Neural cell (in vitro differentiated cells): Measurements from ENCODE around the gene IFT172. TPM values are rescaled to one million over a fixed set of nuclear protein-coding genes. Genes with fewer than 3 reads are reported as not detected.
A peak's percentile ranks its signal among the peaks of the same experiment; 100 is the strongest.
"Not testable (repeated sequence)": the region's sequence is repeated elsewhere in the genome, so short reads cannot be mapped to it uniquely, and the experiment has no call there.

Experiments used
- H2AFZ ChIP-seq: fragments of 200-600, 300-800 bp; sonication (generic), shearing (Covaris generic); 2 replicates; pipeline ENCODE4 v1.6.0; 2014; ENCODE audit warnings: low read depth, mild to moderate bottlenecking, antibody characterized with exemption, low read length, moderate library complexity
- H3F3A ChIP-seq: fragments of 200-600 bp; shearing (Covaris generic); 2 replicates; pipeline ENCODE4 v1.6.1; 2016; ENCODE audit warnings: mild to moderate bottlenecking, moderate library complexity, mixed read lengths, antibody characterized with exemption, low read length; ENCODE audit not compliant: insufficient read depth, poor library complexity, severe bottlenecking
- H3K27ac ChIP-seq: fragments of 200-600, 300-800 bp; sonication (generic), shearing (Covaris generic); 2 replicates; pipeline ENCODE4 v1.5.1; 2014; ENCODE audit warnings: mild to moderate bottlenecking, low read length, moderate library complexity
- H3K27me3 ChIP-seq: fragments of 300-800, 200-600 bp; sonication (generic), shearing (Covaris generic); 2 replicates; pipeline ENCODE4 v1.6.0; 2014; ENCODE audit warnings: mild to moderate bottlenecking, low read depth, low read length, moderate library complexity; ENCODE audit not compliant: insufficient read depth
- H3K36me3 ChIP-seq: fragments of 300-800, 200-600 bp; sonication (generic), shearing (Covaris generic); 2 replicates; pipeline ENCODE4 v1.5.1; 2014; ENCODE audit warnings: mild to moderate bottlenecking, antibody characterized with exemption, low read length, moderate library complexity; ENCODE audit not compliant: insufficient read depth
- H3K4me2 ChIP-seq: fragments of 300-800, 200-600 bp; sonication (generic), shearing (Covaris generic); 2 replicates; pipeline ENCODE4 v1.6.0; 2014; ENCODE audit warnings: mild to moderate bottlenecking, low read length
- H3K4me3 ChIP-seq: fragments of 300-800, 200-600 bp; sonication (generic), shearing (Covaris generic); 2 replicates; pipeline ENCODE4 v1.5.1; 2014; ENCODE audit warnings: mild to moderate bottlenecking, low read length, moderate library complexity
- H3K79me2 ChIP-seq: fragments of 200-600 bp; shearing (Covaris generic); replicated peaks from 2 replicates; pipeline ENCODE4 v1.6.0; 2014; ENCODE audit warnings: mild to moderate bottlenecking, low read length, moderate library complexity; ENCODE audit not compliant: insufficient read depth
- H3K9ac ChIP-seq: fragments of 300-800, 200-600 bp; sonication (generic), shearing (Covaris generic); 2 replicates; pipeline ENCODE4 v1.6.1; 2016; ENCODE audit warnings: mild to moderate bottlenecking, low read length, mixed read lengths
- H3K9me2 ChIP-seq: fragments of 200-600 bp; shearing (Covaris generic); 2 replicates; pipeline ENCODE4 v1.6.1; 2016; ENCODE audit warnings: mild to moderate bottlenecking, low read length, mixed read lengths; ENCODE audit not compliant: insufficient read depth
- H3K9me3 ChIP-seq: fragments of 200-600, 300-800 bp; sonication (generic), shearing (Covaris generic); 2 replicates; pipeline ENCODE4 v1.6.1; 2016; ENCODE audit warnings: mild to moderate bottlenecking, mixed run types, low read length, moderate library complexity, mixed read lengths
- H4K20me1 ChIP-seq: fragments of 200-600 bp; shearing (Covaris generic); 2 replicates; pipeline ENCODE4 v1.6.1; 2016; ENCODE audit warnings: mild to moderate bottlenecking, mixed run types; ENCODE audit not compliant: insufficient read depth
- EP300 ChIP-seq: fragments of 450-650 bp; conservative IDR thresholded peaks from 2 replicates; pipeline ENCODE4 v1.6.1; 2014; ENCODE audit warnings: antibody characterized with exemption, mild to moderate bottlenecking, moderate library complexity; ENCODE audit not compliant: poor library complexity, severe bottlenecking
- MXI1 ChIP-seq: fragments of 450-650 bp; conservative IDR thresholded peaks from 2 replicates; pipeline ENCODE4 v1.6.1; 2014; ENCODE audit warnings: antibody characterized with exemption, mild to moderate bottlenecking; ENCODE audit not compliant: poor library complexity, severe bottlenecking
- POLR2AphosphoS5 ChIP-seq: IDR thresholded peaks from 2 replicates; pipeline ENCODE4 v1.6.1; 2012
- SMC3 ChIP-seq: fragments of 450-650 bp; conservative IDR thresholded peaks from 2 replicates; pipeline ENCODE4 v1.6.1; 2014; ENCODE audit warnings: antibody characterized with exemption, mild to moderate bottlenecking, moderate library complexity; ENCODE audit not compliant: poor library complexity
- TAF1 ChIP-seq: IDR thresholded peaks from 2 replicates; pipeline ENCODE4 v1.6.1; 2012; ENCODE audit warnings: low read depth
- polyA minus RNA-seq: library from RNA; depleted of rRNA, polyadenylated mRNA; stranded (reverse); fragments of >200 nt; gene quantifications from 2 replicates; pipeline ENCODE4 v1.2.3, GENCODE V29; 2014
- polyA plus RNA-seq: library from polyadenylated mRNA; depleted of rRNA; stranded (reverse); fragments of >200 nt; gene quantifications from 2 replicates; pipeline ENCODE4 v1.2.3, GENCODE V29; 2014
- TF ChIP-seq, protein P1 (sequence below): IDR thresholded peaks from 2 replicates; pipeline ENCODE4 v1.6.1; 2012; ENCODE audit warnings: borderline replicate concordance
- TF ChIP-seq, protein P2 (sequence below): fragments of 450-650 bp; IDR thresholded peaks from 2 replicates; pipeline ENCODE4 v1.5.1; 2014; ENCODE audit warnings: antibody characterized with exemption, mild to moderate bottlenecking, moderate library complexity; ENCODE audit not compliant: poor library complexity, severe bottlenecking

Gene IFT172, protein sequence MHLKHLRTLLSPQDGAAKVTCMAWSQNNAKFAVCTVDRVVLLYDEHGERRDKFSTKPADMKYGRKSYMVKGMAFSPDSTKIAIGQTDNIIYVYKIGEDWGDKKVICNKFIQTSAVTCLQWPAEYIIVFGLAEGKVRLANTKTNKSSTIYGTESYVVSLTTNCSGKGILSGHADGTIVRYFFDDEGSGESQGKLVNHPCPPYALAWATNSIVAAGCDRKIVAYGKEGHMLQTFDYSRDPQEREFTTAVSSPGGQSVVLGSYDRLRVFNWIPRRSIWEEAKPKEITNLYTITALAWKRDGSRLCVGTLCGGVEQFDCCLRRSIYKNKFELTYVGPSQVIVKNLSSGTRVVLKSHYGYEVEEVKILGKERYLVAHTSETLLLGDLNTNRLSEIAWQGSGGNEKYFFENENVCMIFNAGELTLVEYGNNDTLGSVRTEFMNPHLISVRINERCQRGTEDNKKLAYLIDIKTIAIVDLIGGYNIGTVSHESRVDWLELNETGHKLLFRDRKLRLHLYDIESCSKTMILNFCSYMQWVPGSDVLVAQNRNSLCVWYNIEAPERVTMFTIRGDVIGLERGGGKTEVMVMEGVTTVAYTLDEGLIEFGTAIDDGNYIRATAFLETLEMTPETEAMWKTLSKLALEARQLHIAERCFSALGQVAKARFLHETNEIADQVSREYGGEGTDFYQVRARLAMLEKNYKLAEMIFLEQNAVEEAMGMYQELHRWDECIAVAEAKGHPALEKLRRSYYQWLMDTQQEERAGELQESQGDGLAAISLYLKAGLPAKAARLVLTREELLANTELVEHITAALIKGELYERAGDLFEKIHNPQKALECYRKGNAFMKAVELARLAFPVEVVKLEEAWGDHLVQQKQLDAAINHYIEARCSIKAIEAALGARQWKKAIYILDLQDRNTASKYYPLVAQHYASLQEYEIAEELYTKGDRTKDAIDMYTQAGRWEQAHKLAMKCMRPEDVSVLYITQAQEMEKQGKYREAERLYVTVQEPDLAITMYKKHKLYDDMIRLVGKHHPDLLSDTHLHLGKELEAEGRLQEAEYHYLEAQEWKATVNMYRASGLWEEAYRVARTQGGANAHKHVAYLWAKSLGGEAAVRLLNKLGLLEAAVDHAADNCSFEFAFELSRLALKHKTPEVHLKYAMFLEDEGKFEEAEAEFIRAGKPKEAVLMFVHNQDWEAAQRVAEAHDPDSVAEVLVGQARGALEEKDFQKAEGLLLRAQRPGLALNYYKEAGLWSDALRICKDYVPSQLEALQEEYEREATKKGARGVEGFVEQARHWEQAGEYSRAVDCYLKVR (N-terminal part only)
- polyA plus RNA-seq (18.2 and 26.9 TPM in 2 replicates), polyA minus RNA-seq (23.2 and 27.8 TPM in 2 replicates)

DNA sequence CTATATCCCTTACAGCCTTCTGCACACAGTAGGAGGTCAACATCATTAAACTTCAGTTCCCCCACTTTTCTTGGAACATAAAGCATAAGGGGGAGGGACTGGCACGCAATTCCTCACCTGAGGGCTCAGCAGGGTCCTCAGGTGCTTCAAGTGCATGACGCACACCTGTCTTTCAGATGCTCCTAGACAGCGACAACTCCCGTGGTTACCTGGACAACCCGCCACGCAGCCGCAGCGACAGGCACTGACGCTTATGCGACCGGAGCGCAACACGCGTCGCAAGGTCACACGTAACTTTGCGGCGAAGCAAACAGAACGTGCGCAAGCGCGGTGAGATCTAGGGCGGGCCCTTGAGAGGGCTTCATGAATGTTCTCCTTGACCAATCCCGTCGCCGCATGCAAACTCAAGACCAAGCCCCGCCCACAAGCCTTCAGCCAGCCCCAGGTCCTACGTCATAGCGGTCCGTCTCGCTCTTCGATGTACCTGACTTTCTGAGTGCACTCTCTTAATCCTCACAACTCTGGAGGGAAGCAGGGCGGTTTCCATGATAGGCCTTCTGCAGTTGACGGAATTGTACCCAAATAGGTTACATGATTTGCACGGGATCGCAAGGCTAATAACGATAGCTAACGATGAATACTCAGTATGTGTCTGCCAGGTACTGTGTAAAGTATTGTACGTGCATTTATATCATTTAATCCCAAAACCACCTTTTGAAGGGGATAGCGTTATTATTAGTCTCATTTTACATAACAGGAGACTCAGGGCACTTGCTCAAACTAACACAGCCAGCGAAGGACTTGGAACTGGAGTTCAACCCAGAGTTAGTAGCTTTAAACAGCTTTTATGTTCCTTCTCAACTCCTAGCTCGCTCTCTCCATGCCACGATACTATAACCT, at the start of gene IFT172:
TSS of gene IFT172 (minus strand) at position 246 of the 900 bp plus-strand sequence. CDS start at position 156, 90 bp downstream.
- peak within 1 kb of the TSS; percentile 73 for H3K4me3 ChIP-seq
- no peaks in the 10 kb centered on the region for H3K36me3 ChIP-seq
- H3K4me2 ChIP-seq = peak within 1 kb of the TSS; percentile 72
- H3K9ac ChIP-seq = peak within 1 kb of the TSS; percentile 67
- peak within 1 kb of the TSS; percentile 82 for H3K27ac ChIP-seq
- H3K9me3 ChIP-seq = no peaks in the 10 kb centered on the region
- H2AFZ ChIP-seq = peak within 1 kb of the TSS; percentile 52
- TF ChIP-seq, protein P1, sequence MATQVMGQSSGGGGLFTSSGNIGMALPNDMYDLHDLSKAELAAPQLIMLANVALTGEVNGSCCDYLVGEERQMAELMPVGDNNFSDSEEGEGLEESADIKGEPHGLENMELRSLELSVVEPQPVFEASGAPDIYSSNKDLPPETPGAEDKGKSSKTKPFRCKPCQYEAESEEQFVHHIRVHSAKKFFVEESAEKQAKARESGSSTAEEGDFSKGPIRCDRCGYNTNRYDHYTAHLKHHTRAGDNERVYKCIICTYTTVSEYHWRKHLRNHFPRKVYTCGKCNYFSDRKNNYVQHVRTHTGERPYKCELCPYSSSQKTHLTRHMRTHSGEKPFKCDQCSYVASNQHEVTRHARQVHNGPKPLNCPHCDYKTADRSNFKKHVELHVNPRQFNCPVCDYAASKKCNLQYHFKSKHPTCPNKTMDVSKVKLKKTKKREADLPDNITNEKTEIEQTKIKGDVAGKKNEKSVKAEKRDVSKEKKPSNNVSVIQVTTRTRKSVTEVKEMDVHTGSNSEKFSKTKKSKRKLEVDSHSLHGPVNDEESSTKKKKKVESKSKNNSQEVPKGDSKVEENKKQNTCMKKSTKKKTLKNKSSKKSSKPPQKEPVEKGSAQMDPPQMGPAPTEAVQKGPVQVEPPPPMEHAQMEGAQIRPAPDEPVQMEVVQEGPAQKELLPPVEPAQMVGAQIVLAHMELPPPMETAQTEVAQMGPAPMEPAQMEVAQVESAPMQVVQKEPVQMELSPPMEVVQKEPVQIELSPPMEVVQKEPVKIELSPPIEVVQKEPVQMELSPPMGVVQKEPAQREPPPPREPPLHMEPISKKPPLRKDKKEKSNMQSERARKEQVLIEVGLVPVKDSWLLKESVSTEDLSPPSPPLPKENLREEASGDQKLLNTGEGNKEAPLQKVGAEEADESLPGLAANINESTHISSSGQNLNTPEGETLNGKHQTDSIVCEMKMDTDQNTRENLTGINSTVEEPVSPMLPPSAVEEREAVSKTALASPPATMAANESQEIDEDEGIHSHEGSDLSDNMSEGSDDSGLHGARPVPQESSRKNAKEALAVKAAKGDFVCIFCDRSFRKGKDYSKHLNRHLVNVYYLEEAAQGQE = peak; percentile 55
- TF ChIP-seq MXI1 (peak; percentile 97), EP300 (peak; percentile 93), TAF1 (no peak), POLR2AphosphoS5 (peak; percentile 76), SMC3 (peak; percentile 40)
- TF ChIP-seq, protein P2, sequence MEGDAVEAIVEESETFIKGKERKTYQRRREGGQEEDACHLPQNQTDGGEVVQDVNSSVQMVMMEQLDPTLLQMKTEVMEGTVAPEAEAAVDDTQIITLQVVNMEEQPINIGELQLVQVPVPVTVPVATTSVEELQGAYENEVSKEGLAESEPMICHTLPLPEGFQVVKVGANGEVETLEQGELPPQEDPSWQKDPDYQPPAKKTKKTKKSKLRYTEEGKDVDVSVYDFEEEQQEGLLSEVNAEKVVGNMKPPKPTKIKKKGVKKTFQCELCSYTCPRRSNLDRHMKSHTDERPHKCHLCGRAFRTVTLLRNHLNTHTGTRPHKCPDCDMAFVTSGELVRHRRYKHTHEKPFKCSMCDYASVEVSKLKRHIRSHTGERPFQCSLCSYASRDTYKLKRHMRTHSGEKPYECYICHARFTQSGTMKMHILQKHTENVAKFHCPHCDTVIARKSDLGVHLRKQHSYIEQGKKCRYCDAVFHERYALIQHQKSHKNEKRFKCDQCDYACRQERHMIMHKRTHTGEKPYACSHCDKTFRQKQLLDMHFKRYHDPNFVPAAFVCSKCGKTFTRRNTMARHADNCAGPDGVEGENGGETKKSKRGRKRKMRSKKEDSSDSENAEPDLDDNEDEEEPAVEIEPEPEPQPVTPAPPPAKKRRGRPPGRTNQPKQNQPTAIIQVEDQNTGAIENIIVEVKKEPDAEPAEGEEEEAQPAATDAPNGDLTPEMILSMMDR = no peak
- no peaks in the 10 kb centered on the region for H3K27me3 ChIP-seq
- no peaks in the 10 kb centered on the region for H4K20me1 ChIP-seq
- H3F3A ChIP-seq = no peaks in the 10 kb centered on the region
- no peaks in the 10 kb centered on the region for H3K9me2 ChIP-seq
- H3K79me2 ChIP-seq = no peaks in the 10 kb centered on the region

DNA sequence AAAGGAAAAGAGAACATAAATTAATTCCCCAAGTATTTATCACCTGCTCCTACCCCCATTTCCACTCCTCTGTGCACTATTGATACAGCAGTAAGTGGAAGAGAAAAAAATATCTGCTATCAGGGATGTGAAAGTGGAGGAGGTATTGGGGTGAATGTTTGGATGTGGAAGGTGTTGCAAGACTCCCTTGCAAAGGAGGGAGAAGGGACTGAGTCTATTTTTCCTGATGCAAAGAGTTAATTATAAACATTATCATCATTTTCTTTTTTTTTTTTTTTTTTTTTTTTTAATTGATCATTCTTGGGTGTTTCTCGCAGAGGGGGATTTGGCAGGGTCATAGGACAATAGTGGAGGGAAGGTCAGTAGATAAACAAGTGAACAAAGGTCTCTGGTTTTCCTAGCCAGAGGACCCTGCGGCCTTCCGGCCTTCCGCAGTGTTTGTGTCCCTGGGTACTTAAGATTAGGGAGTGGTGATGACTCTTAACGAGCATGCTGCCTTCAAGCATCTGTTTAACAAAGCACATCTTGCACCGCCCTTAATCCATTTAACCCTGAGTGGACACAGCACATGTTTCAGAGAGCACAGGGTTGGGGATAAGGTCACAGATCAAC, 49.4 kb upstream of the IFT172 start:
- not testable (repeated sequence) for H3K27me3 ChIP-seq, H3K27ac ChIP-seq, H2AFZ ChIP-seq, H3K79me2 ChIP-seq, H3K9ac ChIP-seq, H3K9me3 ChIP-seq, H4K20me1 ChIP-seq, H3K9me2 ChIP-seq, H3K4me3 ChIP-seq, H3K36me3 ChIP-seq, H3K4me2 ChIP-seq, H3F3A ChIP-seq
